NCI-H2196 treated with DMSO at 0.1 percent for 48 hours (cell line): ENCODE results near the gene ISM1.

Experiments used
- DNase-seq: peaks from one replicate; lab custom pipeline; 2025; ENCODE audit not compliant: unreplicated experiment; lab: John Stamatoyannopoulos, UW

Gene ISM1

DNA sequence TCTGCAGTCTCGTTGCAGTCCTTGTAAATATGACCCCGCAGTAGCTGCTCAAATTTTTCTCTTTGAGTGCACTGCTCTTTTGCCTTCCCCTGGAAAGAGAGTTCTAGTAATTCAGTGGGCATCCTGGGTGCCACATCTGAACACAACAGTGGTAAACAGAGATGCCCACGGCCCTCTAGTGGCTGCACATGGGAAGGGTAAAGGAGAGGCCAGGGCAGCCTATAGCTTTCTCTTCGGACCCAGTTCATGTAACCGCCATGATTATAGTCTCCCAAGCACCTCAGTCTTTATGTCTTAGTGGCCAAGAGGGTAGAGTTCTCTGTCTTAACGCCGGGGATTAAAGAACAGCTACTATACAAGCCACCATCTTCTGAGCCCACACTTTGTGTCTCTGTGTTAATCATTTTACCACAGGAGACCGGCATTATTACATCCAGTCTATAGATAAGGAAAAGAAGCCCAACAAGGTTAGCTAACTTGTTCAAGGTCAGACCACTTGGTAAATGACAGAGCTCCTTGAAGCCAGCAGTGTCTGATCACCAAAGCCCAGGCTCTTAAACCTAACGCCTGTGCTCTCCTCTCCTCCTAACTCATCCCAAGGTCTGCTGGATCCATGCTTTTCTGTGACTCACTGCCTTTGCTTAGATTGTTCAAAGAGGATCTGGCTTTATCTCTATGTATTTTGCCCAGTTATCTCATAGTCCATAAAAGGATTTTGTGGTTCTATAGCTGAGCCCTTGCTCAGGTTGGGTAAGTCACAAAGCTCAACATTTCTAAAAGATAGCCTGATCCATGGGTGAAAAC lies 81.8 kb downstream of the ISM1 start:
- no peak for DNase-seq

- no peak for DNase-seq
These were observed 84.2 kb downstream of the ISM1 start for GRCh38 chr20:13305284-13305683.

DNA sequence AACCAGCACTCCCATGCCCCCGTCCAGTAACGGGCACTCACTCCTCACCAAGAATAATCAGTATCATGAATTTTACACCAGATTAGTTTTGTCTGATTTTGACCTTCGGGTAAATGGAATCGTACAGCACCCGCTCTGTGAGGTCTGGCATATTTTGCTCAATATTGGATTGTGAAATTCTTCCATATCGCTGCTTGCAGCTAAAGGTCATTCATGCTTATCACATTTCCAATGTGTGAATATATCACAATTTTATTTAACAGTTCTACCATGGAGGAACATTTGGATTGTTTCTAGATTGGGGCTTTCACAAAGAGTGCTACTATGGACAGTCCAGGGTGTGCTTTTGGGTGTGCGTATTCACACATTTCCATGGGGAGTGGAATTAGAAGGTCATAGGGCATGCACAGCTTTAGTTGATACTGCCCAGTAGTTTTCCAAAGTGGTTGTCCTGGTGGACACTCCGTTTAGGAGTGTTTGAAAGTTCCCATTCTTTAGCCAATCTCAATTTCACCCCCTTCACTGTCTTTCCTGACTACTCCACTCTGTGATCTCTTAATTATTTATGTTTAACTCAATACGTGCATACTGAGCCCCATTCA lies 86.6 kb downstream of the ISM1 start:
- DNase-seq = no peak

GRCh38 chr20:13312300-13312699 lies 91.2 kb downstream of the ISM1 start:
- no peak for DNase-seq

DNA sequence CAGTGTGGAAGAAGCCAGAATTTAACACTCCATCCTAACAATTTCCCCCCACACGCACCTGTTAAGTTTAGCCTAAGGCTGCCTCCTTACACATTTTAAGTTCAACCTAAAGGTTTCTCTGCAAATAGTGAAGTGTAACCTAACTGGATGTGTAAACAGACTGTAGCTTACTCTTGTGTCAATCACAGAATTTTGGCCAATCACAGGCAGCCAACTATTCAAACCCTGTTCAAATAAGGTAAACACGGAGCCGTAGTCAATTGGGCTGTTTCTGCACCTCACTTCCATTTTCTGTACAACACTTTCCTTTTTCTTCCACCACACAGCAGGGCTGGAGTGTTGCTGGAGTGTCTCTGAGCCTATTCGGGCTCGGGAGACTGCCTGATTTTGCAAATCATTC lies 92.1 kb downstream of the ISM1 start:
- no peak for DNase-seq

DNA sequence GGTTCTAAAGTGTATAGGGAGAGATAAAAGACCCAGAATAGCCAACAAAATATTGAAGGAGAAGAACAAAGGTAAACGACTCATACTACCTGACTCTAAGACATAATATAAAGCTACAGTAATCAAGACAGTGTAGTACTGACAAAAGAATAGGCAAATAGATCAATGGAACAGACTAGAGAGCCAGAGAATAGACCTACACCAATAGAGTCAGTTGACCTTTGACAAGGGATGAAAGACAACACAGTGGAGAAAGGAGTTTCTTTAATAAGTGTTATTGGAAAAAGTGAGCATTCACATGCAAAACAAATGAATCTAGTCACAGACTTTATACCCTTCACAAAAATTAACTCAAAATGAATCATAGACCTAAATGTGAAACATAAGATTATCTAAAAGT lies 96.4 kb downstream of the ISM1 start:
- DNase-seq = no peak

- no peak for DNase-seq
These were observed 97.9 kb downstream of the ISM1 start for GRCh38 chr20:13318871-13319521.

- DNase-seq = no peak
These were observed 99.6 kb downstream of the ISM1 start for GRCh38 chr20:13320702-13321101.

DNA sequence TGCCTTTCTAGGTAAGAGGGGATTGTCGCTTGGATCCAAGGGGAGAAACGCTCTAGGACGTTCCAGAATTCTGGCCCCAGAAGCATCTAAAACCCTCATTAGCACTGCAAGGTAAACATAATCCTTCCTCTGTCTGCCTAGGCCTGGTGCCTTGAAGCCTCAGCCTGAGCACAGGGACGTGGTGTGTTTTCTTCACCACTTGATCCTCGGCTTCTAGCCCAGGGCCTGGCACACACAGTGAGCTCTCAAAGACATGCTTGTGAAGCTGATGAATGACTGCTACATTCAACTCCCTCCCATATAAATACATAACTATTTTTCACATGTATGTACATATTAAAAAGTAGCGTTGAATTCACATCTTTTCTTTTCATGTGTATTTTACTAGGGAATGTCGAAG lies 100.3 kb downstream of the ISM1 start:
- DNase-seq = no peak

GRCh38 chr20:13322198-13322597 lies 101.1 kb downstream of the ISM1 start:
- no peak for DNase-seq

- no peak for DNase-seq
These were observed 101.5 kb downstream of the ISM1 start for GRCh38 chr20:13322621-13323020.

- no peak for DNase-seq
These were observed 104.0 kb downstream of the ISM1 start for GRCh38 chr20:13325033-13325432.

- DNase-seq = no peak
These were observed 104.8 kb downstream of the ISM1 start for GRCh38 chr20:13325796-13326340.

DNA sequence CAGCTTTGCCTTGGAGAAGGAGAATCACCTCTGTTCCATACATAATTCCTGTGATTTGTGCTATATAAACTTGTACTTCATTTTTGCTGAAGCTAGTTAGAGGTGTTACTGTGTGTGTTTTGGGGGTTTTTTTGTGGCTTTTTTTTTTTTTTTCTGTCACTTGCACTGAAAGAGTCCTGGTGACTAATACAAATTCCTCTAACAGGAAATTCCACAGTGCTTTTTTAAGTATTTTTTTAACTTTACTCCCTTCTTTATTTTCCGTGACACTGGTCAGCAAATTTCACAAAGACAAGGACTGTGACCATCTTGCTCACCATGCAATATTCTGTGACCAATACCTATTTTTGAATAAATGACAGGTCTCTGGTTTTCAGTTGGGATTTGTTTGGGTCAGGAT lies 110.5 kb downstream of the ISM1 start:
- DNase-seq = no peak

DNA sequence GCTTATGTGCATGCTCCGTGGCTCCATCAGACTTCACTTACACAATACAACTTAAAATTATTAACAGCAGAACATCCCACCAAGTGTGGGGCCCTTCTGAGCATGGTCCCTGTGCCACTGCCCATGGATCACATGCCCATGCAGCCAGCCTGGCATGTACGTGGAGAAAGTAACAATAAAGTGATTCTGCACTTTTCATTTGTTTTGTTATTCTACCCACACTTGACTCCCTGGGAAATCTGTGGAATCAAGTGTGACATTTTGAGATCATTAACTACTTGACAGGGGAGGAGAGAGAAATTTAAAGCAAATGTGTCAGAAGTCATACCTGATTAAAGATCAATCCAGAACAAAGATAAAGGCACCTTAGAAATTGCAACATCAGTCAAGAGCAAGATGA lies 112.0 kb downstream of the ISM1 start:
- DNase-seq = no peak

- no peak for DNase-seq
These were observed 112.7 kb downstream of the ISM1 start for GRCh38 chr20:13333793-13334192.

DNA sequence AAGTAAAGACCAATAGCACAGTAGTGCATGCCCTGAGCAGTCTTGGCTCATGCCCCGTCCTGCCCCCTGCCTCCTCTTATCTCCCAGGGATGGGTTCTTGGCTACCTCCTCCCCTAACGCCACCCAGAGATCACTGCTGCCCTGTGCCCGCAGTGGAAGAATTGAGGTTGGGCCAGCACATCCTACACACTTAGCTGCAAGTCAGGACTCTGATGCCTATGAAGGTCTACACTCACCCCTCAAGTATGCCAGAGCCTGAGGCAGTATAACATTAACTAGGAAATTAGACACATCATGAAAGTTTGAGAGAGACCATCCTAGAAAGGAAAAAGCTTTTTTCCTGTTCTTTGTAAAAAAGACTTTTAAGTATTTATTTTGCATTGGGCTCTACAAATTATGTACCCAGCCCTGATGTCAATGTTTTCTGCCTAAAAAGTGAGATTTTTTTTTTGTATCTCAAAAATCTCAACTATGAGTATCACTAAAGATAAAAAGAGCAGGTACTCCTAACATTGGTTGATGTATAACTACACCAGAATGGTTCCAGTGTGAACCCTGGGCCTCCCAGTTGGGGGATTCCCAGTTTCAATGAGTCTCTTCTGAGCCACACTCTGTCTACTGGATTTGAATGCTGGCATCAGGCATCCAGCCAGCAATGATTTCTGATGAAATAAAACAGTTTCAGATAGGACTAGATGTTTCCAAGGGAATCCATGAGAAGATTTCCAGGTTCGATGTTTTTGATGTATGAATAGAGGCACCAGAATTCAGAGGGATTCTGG lies 115.4 kb downstream of the ISM1 start:
- no peak for DNase-seq

DNA sequence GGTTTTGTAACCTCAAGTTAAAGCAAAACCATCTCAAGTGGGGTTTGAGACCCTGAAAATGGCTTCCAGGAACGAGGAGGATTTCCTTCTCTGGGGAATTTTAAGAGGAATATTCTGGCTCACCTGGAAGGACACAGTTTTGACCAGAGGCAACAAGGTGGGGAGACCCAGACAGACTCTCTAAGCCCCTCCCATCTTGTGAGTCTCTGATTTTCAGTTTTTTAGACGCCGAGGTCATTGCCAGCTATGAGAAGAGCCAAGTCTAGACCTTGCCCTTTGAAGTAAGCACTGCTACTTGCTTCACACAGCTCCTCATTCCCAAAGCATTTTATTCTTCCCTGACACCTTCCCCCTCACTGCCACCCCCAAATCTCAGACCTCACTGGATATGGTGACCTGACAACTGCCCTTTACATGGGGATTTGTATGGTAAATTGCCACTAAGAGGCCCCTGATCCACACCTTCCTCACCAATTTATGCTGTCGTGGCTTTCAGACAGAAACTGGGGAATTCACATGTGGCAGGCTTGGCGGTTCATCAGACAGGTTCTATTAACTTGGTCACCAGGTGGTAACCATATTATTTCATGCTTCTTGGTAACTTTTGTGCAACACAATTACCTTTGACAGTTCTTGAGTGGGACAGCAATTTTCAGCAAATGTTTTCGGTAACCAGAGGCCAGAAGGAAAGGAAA lies 116.2 kb downstream of the ISM1 start:
- DNase-seq = no peak

DNA sequence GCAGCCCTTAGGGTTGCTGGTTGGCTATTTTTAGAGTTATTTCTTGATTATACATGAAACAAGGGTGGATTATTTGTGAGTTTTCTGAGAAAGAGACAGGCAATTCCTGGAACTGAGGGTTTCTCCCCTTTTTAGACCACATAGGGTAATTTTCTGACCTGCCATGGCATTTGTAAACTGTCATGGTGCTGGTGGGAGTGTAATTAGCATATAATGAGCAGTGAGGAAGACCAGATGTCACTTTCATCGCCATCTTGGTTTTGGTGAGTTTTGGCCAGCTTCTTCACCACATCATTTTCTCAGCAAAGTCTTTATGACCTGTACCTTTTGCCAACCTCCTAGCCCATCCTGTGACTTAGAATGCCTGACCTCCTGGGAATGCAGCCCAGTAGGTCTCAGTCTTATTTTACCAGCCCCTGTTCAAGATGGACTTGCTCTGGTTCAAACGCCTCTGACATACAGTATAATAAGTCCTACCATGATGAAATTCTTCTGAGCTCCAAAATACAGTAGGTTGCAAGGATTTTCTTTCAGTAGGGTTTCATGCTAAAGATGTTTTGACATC lies 117.1 kb downstream of the ISM1 start:
- no peak for DNase-seq

GRCh38 chr20:13338999-13339411 lies 117.9 kb downstream of the ISM1 start:
- DNase-seq = no peak
